CD4-positive, alpha-beta T cell treated with Interleukin-6 for 4 hours (primary cell): Measurements from ENCODE around the gene PITPNB.

ENCODE experiments used
- DNase-seq: peaks from one replicate; pipeline ENCODE4 v3.0.0-alpha.2; 2020; ENCODE audit warnings: mixed read lengths

The PITPNB gene

DNA sequence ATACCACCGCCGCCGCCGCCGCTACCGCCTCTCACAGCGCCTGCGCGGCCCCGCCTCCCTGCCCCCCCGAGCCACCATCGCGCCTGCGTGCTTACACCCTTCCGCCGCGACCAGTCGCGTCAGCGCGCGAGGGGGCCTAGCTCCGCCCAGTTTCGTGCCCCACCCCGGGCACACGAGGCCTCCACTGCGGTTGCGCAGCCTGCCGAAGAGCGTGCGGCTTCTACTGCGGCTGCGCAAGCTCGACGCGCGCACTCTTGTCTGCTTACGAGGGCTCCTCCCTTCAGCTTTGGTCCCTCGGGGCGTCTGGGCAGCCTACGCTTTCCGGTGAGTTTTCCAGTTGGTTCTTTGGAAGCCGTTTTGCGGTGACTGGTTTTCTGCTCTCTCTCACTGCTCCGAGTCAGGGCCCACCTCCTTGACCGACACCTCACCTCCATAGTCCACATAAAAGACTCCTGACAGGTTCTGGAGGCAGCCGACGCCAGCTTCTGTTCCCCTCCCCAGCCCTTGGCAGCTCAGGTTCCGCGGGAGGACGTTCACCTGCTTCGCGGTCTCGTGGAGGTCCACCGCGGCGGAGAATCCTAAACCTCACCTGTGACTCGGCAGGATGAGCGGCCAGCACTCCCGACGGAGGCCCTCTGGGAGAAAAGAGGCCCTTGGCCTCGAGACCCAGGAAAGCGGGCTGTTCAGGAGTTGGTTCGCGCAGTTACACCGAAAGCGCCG is at the start of gene PITPNB:
Gene PITPNB, minus strand, starts transcription at position 35 of the 720 bp plus-strand sequence. CDS start 65 bp downstream, outside the sequence.
- DNase-seq = peak; percentile 99

DNA sequence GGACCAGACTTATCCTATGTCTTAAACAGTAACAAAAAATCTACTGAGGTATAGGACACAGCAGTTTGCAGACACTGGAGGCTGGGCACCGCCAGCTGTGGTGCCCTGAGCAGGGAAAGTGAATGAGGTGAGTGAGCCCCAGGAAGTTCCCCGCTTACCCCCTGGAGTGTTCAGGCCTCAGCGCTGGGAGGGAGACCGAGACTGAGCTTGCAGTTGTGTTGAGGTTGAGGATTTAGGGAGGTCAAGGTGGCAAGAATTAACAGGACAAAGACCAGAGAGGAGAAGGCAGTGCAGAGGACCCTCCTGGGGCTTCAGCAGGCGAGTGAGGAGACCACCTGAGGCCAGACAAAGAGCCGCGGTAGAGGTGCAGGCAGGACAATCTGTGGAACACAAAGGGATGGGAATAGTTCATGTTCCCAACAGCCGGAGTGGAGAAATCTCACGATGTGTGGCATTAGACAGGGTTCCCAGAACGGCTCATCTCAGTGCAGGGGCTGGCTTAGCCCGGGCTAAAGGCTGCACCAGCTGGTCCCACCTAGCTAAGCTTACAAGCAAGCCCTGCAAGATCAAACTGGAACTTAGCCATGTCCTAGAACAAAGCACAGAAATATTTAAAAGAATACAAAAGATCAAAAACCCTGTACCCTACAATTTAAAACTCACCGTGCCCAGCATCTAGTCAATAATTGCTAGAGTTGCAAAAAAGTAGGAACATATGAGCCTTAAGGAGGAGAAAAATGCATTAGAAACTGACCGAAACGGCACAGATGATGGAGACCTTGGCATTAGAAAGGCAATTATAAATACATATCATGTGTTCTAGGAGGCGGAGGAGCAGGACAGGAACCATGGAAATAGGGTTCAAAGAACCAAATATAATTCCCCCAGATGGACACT is 47.4 kb upstream of the PITPNB start:
- no peak for DNase-seq

- DNase-seq = no peak
Observed at GRCh38 chr22:27962268-27963044, 43.4 kb upstream of the PITPNB start.

DNA sequence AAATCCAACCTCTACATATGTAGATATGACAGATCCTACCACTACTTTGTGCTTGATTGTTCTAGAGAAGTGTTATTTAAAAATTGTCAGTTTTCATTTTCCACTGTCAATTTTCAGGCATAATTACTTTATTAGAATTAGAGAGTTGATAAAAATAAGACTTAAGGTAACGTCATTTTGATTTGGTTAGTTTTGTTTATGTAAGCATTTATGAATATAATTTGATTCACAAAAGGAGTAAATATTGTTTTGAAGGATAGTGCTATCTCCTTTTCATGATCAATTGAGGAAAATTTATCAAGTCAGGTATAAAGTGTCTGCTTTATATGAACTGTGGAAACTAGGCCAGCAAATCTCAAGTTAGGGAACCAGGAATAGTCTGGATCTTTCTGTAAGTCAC is 42.6 kb upstream of the PITPNB start:
- DNase-seq = no peak

- no peak for DNase-seq
Observed at GRCh38 chr22:27961182-27961581, 42.1 kb upstream of the PITPNB start.

DNA sequence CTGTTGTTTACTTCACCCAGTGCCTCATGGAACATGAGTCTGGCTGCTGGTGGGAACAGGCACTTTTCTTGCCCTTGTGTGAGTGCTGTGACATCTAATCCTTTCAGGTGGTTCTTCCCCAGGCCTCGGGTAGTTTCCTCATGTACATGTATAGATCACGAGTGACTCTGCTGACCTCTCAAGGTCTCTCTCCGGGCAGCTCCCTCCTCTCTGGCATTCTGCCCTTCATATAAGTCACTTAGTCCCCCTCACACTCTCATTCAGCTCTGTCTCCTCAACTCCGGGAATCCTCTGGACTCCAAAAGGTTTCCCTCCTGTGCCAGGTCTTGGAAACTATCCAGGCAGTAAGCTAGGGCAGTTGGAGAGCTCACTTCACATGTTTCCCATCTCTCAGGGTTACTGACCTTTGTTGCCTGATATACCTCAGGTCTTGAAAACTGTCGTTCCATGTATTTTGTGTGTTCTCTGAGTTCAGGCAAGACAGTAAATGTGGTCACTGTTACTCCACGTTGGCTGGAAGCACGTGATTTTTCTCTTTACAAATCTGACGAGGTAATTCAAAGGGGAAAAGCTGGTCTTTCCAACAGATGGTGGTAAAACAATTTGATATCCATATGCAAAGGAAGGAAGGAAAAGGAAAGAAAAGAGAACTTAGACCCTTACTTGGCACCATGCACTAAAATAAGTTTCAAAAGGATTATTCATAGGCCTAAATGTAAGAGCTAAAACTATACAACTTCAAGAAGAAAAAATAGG is 40.5 kb upstream of the PITPNB start:
- DNase-seq = no peak

DNA sequence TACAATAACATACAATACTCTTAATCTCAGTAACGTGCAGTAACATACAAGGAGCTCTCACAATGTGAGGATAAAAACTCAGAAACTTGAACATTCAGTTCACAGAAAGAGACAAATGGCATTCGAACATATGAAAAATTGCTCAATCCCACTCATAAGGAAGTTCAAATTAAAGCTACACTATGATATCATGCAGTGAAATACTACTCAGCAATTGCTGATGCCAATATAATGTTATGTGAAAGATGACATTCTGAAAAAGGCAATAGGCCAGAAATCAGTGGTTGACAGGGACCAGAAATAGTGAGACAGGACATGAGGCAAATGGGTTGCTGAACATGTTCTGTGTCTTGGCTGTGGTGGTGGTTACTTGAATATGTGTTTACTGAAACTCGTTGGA is 33.7 kb upstream of the PITPNB start:
- no peak for DNase-seq

GRCh38 chr22:27952091-27952490 is 33.0 kb upstream of the PITPNB start:
- no peak for DNase-seq

DNA sequence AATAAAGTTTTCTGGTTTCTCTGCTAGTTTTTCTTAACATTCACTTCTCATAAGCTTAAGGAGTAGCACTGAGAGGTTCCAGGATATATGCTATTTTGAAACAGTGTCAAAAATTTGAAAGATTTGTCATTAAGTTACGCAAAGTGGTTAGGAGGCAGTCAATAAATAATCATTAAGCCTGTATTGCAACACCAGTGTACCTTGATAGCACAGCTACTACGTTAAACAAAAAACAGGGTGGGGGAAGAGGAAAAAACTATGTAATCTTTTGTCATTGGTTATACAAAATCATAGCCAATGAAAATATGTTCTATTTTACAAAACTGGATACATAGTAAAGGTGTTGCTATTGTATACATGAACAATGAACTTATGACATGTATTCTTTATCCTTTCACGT is 30.4 kb upstream of the PITPNB start:
- DNase-seq = no peak

- DNase-seq = no peak
Observed at GRCh38 chr22:27948569-27948968, 29.5 kb upstream of the PITPNB start.

DNA sequence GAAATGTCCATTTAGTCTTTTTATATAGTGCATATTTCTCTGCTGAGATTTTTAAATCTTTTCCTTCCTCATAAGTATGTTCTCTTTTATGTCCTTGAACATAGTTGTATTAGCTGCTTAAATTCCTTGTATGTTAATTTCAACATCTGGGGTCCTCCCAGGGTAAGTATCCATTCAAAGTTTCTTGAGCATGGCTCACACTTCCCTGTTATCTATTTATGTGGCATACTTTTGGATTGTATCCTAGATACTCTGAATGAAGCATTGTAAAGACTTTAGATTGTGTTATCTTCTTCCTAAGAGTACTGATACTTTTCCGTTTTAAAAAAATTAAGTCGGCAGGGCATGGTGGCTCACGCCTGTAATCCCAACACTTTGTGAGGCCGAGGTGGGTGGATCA is 28.4 kb upstream of the PITPNB start:
- no peak for DNase-seq

GRCh38 chr22:27941143-27941542 is 22.1 kb upstream of the PITPNB start:
- DNase-seq = no peak

GRCh38 chr22:27937453-27937852 is 18.4 kb upstream of the PITPNB start:
- no peak for DNase-seq

DNA sequence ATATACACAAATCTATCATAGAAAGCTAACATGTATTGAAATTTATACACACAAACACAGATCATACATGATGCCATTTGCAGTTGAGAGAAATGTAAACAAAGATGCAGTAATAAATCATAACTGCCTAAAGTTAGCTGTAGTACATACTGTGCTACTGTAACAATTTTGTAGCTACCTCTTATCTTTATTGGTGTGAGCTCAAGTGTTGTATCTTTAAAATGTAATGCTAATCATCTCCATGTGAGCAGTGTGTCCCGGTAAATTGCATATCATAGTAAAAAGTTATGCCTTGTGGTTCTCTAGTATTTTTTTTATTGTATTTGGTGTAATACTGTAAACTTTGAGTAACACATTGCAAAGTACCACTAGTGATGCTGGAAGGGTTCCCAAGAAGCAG is 16.8 kb upstream of the PITPNB start:
- no peak for DNase-seq

GRCh38 chr22:27934069-27934468 is 15.0 kb upstream of the PITPNB start:
- no peak for DNase-seq

DNA sequence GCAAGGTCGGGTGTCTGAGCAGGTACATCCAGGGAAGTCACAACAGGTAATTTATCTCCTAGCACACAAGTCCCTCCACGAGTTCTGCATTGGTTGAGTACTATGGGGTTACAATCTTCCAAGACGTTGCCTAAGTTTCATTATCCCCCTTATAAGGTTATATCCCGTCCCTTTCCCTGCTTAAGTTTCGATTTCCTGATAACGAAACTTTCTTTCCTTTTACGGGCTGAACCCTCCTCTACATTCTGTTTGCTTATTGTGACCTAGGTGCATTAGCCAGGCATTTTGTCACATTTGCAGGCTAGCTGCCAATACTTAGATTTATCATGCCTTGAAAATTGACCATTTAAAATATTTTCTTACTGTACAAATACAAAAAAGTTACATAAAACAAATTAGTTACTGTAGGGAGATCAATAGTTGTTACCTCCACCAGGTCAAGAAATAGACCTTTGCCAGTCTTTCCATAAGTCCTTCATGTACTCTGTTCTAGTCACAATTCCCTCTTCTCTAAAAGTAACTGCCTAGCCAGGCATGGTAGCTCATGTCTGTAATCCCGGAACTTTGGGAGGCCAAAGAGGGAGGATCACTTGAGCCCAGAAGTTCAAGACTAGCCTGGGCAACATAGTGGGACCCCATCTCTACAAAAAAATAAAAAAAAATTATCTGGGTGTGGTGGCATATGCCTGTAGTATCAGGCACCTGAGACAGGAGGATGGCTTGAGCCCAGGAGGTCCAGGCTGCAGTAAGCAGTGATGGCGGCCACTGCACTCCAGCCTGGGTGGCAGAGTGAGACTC is 14.3 kb upstream of the PITPNB start:
- no peak for DNase-seq

- no peak for DNase-seq
Observed at GRCh38 chr22:27930331-27931060, 11.4 kb upstream of the PITPNB start.

DNA sequence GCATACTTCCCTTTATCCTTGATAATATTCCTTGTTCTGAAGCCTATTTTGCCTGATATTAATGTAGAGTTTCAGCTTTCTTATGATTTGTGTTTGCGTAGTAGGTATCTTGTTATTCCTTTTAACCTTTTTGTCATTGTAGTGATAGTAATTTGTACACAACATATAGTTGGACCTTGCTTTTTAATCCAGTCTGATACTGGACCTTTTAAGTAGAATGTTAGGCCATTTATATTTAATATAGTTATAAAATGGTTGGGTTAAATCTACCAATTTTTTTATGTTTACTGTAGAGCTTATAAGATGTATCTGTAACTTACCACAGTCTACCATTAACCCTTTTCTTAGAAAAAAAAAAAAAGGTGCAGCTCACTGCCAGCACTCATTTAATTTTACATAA is 8.6 kb upstream of the PITPNB start:
- no peak for DNase-seq

GRCh38 chr22:27925331-27925730 is 6.3 kb upstream of the PITPNB start:
- DNase-seq = no peak

- DNase-seq = no peak
Observed at GRCh38 chr22:27919942-27920755, 1.1 kb upstream of the PITPNB start.
